IPS DF 4.7 (cell line): Measurements from ENCODE around the gene EGLN2.
"Not testable (repeated sequence)": the region's sequence is repeated elsewhere in the genome, so short reads cannot be mapped to it uniquely, and the experiment has no call there.

Source experiments
- DNase-seq: peaks from one replicate; pipeline ENCODE4 v3.0.0-alpha.2; 2013; ENCODE audit warnings: low spot score; ENCODE audit errors: extremely low read depth

EGLN2 gene

DNA sequence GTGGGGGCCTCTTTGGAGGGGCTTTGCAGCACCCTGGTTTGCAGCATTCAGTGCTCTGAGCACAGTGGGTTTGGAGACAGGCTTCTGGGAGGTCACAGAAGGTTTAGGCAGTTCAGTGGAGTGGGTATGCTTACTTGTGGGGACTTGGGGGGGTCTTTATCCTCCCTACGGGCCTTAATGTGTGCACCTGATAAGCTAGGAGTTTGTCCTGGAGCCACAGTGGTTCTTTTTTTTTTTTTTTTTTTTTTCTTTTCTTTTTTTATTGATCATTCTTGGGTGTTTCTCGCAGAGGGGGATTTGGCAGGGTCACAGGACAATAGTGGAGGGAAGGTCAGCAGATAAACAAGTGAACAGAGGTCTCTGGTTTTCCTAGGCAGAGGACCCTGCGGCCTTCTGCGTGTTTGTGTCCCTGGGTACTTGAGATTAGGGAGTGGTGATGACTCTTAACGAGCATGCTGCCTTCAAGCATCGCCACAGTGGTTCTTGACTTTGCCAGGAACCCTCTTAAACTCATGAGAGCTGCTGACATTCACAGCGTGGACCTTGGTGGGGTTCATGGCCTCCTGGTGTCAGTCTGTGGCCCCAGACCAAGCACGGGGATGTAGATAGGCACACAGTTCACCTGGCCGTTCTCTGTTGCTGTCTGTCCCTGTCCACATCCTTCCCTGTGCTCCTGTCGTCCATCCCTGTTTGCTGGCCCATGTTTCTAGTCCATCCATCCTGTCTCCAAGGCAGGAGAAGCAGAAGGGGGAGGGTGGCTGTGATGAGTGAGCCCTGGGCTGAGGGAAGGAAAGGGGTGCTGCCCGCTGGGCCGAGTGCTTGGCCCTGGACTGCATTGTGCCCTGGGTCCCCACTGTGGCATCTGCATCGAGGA lies 2.7 kb downstream of the EGLN2 start:
- no peak for DNase-seq

DNA sequence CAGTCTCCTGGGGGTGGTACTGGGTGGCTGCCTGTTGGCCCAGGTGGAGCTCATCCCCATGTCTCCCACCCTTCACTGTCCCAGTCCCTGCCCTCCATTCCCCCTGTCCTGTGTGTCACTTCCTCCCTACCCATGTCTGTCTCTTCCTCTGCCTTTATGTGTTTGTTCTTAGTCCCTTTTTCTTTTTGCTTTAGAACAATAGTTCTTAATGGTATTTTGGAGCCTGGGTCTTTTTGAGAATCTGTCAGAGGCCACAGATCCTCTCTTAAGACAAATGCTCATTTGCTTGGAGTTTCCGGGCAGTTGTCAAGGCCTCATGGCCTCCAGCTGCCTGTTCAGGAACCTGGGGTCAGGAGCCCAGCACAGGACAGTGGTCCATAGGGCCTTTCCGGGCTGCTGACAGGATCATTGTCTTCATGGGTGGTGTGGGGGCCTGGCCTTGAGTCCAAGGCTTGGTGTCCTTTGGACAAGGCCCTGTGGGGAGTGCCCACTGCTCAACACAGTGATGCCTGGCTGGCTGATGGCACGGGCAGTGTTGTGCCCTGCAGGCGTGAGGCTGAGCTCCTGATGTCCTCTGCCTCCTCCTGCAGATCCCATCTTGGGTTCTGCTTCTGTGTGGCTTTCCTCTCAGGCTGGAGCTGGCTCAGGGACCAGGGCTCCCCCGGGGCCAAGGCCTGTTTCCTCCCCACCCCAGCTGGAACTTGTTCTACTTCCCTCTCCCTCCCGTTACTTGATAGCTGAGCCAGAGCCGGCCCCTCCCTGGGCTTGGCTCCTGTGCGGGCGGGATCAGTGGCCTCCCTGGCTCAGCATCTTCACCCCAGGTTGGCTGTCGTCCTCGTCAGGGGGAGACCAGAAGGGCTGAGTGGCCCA lies 3.5 kb downstream of the EGLN2 start:
- DNase-seq, result no peak

DNA sequence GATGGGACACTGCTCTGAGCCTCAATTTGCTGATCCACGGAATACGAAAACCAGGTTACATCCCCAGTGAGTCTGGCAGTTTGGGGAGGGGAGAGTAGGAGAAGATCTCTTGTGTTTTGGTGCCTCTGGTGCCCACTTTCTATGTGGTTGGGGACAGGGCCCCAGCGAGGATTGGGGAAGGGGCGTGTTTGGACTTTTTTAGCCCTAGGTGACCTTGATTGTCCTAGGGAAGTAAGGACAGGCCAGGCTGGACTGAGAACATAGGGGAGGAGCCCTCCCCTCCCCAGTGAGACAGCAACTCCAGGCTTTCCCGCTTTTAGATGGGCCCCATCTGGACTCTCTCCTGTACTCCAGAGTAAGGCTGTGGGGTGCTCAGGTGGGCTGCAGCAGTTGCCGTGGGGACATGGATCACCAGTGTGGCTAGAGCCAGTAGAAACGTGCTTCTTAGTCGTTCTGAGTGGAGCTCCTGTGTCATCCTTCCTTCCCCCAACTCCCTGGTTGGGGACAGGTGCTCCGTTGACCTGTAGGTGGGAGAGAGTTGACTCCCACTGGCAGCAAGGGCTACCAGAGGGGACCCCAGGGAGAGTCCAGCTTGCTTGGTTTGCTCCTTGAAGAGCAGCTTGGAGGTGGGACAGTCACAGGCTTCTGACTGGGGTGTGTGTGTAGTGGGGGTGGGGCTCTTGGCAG lies 4.3 kb downstream of the EGLN2 start:
- no peak for DNase-seq

DNA sequence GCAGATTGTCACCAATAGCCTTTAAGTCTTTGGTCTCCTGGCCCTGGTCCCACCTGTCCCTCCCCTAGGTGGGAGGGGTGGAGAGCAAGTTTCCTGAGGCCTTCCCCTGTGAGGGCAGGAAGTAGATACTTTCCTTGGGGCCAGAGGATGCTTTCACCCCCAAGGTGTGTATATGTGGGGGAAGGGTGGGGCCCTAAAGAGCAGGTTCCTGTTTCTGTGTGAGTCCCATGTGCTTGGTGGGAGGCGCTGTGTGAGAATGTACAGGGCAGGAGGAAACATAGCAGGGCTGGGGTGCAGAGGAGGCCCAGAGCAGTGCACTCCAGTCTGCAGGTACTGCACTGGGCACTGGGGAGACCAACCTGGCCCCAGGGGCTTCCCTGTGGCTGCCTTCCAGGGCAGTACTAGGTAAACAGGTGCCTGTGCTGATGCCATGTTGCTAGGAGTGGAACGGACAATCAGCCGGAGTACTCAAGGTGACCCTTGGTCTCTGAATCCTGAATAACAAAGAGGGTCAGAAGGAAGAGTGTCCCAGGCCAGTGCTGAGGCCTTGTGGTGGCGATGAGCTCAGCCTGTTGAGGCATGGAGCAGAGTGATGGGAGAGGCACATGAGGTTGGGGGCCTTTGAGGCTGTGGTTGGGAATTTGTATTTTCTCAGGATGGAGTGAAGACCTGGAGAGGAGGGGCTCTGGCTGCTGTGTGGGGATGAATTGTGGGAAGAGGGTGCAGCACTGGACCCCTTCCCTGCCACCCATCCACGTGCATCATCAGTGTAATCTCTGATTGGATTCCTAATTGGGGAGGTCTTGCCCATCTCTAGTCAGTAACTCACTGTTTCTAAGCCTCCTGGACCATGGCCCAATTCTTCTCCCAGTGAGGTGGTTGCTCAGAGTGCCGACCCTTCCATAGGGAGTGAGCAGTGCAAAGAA lies 5.1 kb downstream of the EGLN2 start:
- DNase-seq, result no peak

- DNase-seq, result no peak
Measured at GRCh38 chr19:40804783-40805242, 5.8 kb downstream of the EGLN2 start.

DNA sequence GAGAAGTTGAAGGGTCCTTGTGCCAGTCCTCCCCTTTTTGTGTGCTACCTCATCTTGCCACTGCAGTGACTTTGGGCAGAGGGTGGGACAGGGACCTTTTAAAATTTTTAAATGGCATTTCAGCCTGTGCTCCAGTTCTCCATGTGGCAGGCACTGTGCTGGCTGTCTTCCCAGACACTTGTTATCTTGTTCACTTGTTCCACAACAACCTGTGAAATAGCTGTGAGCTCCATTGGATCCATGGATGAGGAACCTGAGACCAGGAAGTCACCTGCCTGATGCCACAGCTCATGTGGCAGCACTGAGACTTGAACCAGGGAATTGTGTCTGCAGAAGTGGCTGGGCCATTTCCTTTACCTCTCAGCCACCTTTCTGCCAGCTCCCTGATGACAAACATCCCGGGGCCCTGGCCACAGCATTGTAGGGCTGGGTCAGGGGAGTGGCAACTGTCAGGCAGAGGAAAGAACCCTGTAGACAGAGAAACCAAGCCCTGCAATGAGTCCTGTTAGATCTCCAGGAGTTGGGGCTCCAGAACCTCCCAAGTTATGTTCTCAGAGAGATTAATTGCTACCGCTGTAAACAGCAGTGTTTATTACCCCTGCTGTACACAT lies 6.4 kb downstream of the EGLN2 start:
- no peak for DNase-seq

DNA sequence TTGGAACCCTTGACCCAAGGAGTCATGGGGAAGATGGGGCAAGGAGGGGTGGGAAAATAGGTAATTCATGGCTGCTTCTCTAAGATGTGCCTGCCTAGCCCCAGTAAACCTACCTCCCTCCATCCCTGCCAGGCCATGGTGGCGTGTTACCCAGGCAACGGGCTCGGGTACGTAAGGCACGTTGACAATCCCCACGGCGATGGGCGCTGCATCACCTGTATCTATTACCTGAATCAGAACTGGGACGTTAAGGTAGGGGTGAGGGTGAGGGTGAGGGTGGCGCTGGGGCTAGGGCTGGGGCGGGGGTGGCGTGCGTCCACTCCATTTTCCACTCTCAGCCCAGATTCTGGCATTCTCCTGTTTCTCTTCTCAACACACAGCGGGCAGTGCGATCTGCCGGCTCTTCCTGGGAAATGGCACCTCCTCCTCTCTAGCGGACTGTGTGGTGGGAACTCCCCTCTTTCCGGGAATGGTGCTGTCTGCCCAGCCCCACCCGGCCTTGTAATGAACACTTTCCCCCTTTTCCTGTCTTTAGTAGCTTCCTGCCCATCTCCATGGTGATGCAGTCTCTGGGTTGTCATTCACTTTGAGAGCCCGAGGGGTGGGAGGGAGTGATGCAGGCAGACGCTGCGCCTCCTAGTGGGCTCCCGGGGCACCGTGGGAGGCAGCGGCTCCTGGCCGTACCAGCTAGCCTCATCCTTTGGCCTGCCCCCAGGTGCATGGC lies 7.6 kb downstream of the EGLN2 start:
- peak; percentile 99 for DNase-seq

GRCh38 chr19:40807147-40808020 lies 8.4 kb downstream of the EGLN2 start:
- DNase-seq, result no peak

- DNase-seq, result no peak
Measured at GRCh38 chr19:40808021-40808325, 9.0 kb downstream of the EGLN2 start.

GRCh38 chr19:40808497-40808896 lies 9.5 kb downstream of the EGLN2 start:
- DNase-seq, result no peak

- DNase-seq, result no peak
Measured at GRCh38 chr19:40809358-40810086, 10.5 kb downstream of the EGLN2 start.

GRCh38 chr19:40810160-40810559 lies 11.2 kb downstream of the EGLN2 start:
- DNase-seq, result no peak

DNA sequence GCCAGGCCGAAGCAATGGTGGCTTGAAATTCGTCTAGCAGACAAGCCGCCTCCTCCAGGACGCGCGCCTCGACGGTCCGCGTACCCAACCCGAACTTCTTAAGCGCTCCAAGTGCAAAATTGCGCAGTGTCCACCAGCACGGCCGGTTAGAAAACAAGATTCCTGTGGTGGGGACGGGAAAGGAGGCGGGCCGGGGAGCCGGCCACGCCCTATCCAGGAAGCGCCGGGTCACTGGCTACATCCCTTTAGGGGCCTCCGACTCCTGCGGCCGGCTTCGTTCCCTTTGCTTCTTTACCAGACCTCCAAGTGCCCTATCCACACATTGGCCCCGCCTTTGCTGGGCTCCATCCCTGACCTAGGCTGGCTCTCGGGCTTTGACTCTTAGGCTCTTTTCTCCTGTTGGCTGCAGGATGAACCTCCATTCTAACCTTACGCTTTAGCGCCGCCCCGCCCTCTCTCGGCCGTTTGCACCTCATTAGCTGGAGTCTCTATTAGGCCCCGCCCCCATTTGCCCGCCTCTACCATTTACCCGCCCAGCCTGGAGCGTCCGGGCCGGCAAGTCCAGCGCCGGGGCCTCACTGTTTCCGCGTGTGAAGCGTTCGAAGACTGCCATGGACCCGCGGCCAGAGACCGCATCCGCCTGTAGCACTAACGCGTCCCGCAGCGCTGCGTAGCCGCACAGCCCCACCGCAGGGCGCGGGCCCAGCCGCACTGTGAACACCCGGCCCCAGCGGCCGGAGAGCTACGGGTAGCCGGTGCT lies 11.8 kb downstream of the EGLN2 start:
- not testable (repeated sequence) for DNase-seq

DNA sequence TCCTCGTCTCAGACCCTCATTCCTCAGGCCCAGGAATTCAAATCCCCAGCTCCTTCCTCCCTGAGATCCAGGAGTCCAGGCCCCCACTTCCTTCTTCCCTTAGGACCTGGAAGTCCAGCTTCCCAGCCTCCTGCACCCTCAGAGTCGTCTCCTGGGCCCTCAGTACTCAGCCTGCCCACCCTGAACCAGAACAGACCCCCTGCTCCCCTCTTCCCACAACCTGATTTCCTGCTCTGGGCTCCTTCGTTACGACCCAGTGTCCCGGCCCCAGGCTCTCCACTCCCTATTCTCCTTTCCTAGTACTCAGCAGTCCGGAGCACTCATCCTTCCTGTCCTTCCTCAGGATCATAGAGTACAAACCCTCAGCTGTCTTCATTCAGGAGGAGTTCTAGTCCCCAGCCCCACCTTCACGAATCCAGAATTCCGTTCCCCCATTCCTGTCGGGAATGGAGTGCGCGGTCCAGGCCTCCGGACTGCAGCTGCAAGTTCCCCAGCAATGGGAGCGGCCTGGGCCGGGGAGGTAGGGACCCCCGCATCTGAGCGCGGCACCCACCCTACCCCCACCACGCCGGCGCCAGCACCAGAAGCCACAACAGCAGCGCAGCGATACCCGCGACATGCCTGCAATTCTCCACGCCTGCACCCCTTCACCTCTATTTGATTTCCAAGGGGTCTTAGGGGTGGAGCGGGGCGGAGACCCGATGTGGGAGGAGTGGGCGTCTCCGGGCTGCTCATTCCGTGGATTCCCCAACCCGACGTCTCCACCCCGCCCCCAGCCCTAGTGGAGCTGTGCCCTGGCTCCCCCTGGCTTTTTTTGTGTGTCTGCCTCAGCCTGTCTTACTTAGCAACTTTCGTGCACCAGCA lies 12.7 kb downstream of the EGLN2 start:
- no peak for DNase-seq

GRCh38 chr19:40812571-40812970 lies 13.6 kb downstream of the EGLN2 start:
- DNase-seq, result not testable (repeated sequence)

DNA sequence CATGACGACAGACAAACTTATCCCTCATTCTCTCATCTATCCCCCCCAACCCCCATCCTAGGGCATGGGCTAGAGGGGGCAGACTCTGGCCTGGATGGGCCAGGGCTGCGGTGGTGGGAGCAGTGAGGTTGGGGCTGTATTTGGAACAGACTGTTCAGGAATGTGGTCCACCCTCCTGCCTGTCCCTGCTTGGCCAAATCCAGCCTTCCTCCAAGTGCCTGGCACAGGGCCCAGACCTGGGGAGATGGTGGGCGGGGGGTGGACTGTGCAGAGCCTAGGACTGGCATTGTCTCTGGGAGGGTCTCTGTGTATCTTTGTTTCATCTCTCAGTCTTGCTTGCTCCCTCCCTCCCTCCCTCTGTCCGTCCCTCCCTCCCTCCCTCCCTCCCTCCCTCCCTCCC lies 14.2 kb downstream of the EGLN2 start:
- no peak for DNase-seq
